BJ (cell line): ENCODE results near the gene KCNJ13. TPM values are rescaled to one million over a fixed set of nuclear protein-coding genes. Genes with fewer than 3 reads are reported as not detected.

Source experiments
- CTCF ChIA-PET: fragments of 350-600 bp; formaldehyde crosslinking; extraction: SDS; loops from one replicate; lab custom pipeline; 2021; ENCODE audit warnings: antibody characterized with exemption, inconsistent platforms; lab: Yijun Ruan, JAX
- POLR2A ChIA-PET: fragments of 300-600 bp; sonication (Branson Sonifier 250); formaldehyde crosslinking; extraction: SDS; loops from one replicate; lab custom pipeline; 2021; ENCODE audit warnings: antibody characterized with exemption; lab: Charles Lee
- DNase-seq: peaks from one replicate; pipeline ENCODE4 v3.0.0-alpha.2; 2011; ENCODE audit warnings: low read depth
- H3K27me3 ChIP-seq: 2 replicates; pipeline ENCODE4 v1.6.0; 2011; ENCODE audit warnings: low read length; ENCODE audit not compliant: control insufficient read depth, insufficient read depth
- H3K36me3 ChIP-seq: 2 replicates; pipeline ENCODE4 v1.5.1; 2011; ENCODE audit warnings: low read length; ENCODE audit not compliant: control insufficient read depth, insufficient read depth
- H3K4me3 ChIP-seq: 2 replicates; pipeline ENCODE4 v1.5.1; 2011; ENCODE audit warnings: low read depth, mild to moderate bottlenecking, control low read depth, low read length
- polyA plus RNA-seq: library from polyadenylated mRNA; depleted of rRNA; stranded (reverse); fragments of >200 nt; gene quantifications from 2 replicates; pipeline ENCODE4 v1.2.3, GENCODE V29; 2011
- TF ChIP-seq, protein P1 (sequence below): IDR thresholded peaks from 2 replicates; pipeline ENCODE4 v1.5.1; 2011; ENCODE audit warnings: low read depth, mild to moderate bottlenecking, control low read depth, inconsistent platforms, low read length, moderate library complexity; ENCODE audit not compliant: insufficient read depth

Gene KCNJ13
- polyA plus RNA-seq, 1 experiment = not detected

DNA sequence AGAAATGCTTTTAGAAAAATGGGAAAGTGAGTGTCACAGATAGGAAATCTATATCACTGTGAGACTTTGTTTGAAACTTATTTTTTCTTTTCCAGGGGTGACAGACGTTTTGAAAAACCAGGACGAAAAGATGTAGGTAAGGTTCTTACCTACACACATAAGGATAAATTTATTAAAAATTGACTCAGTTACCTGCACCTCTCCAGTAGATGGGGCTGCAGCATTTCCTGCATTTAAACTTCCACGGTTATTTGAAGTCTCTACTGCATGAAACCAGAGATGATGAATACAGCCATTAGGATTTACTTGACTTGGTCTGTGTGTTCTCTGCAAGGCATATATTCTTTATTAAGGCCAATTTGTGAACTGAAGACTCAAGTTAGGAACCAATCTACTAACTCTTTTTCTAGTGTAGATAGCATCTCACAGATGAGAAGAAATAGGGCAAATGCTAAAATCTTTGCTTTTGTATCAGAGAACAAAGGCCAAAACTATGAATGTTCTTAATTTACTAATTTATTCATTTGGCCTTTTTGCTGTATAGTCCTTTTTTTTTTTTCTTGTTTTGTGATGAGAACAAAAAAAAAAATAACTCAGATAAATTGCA is 15.0 kb downstream of the KCNJ13 start:
- no peak for DNase-seq
- H3K4me3 ChIP-seq = no peak overlapping the region
- CTCF ChIA-PET = interaction anchor here (1.3 kb wide), 1 partner anchor 12 kb away, joined by 6 read pairs; no protein-coding TSS in a partner anchor
- POLR2A ChIA-PET = no interaction called here
- H3K36me3 ChIP-seq = peaks cover 8% of the 10 kb centered on the region
- no peaks in the 10 kb centered on the region for H3K27me3 ChIP-seq
- TF ChIP-seq, protein P1, sequence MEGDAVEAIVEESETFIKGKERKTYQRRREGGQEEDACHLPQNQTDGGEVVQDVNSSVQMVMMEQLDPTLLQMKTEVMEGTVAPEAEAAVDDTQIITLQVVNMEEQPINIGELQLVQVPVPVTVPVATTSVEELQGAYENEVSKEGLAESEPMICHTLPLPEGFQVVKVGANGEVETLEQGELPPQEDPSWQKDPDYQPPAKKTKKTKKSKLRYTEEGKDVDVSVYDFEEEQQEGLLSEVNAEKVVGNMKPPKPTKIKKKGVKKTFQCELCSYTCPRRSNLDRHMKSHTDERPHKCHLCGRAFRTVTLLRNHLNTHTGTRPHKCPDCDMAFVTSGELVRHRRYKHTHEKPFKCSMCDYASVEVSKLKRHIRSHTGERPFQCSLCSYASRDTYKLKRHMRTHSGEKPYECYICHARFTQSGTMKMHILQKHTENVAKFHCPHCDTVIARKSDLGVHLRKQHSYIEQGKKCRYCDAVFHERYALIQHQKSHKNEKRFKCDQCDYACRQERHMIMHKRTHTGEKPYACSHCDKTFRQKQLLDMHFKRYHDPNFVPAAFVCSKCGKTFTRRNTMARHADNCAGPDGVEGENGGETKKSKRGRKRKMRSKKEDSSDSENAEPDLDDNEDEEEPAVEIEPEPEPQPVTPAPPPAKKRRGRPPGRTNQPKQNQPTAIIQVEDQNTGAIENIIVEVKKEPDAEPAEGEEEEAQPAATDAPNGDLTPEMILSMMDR = peak; percentile 57

DNA sequence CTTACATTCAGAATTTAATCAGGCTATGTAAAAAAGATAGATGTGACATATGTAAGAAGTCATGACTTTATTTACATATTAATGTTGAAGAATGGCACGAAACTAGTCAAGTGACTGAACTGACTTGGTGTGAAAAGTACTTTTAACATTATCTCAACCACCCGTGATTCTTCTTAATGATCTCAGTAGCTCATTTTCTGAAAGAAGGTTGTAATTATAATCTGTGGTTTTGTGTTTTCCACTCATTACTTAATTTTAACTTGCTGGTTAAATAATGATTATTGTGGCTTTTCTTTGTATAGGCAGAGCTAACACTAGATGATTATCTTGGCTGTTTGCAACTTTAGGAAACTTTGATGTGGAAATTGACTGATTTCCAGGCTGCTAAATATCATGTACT is 18.5 kb downstream of the KCNJ13 start:
- CTCF ChIA-PET = no interaction called here
- Histone ChIP-seq H3K36me3 (peaks cover 6% of the 10 kb centered on the region; the same call in 1 of the 2 replicates), H3K27me3 (no peaks in the 10 kb centered on the region), H3K4me3 (no peak overlapping the region)
- TF ChIP-seq, protein P1 = no peak
- DNase-seq = no peak
- POLR2A ChIA-PET = no interaction called here

DNA sequence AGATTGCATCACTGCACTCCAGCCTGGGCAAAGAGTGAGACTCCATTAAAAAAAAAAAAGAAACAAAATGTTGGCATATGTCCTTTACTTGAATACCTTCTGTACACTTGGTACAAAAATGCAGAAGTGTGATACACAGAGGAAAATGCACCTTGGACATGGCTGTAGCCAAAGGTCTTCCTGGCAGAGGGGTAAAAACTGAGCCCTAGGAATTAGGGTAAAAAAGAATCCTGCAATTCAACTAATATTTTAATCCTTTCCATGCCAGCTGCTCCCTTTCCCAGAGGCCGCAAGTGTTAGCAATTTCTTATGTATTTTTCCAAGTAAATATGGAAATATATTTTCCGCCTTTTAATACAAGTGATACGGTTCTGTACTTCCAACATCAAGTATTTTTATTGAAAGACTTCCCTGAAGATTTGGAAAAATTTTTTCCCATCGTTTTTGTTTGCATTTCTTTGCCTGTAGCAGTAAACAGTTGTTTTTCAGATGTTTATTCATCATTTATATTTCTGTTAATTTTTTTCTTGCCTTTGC is 26.2 kb downstream of the KCNJ13 start:
- CTCF ChIA-PET = interaction anchor here (0.9 kb wide), 1 partner anchor 13 kb away, joined by 3 read pairs; no protein-coding TSS in a partner anchor
- TF ChIP-seq, protein P1 = no peak
- POLR2A ChIA-PET = no interaction called here
- no peak for DNase-seq
- H3K27me3 ChIP-seq = no peaks in the 10 kb centered on the region
- no peak overlapping the region for H3K4me3 ChIP-seq
- no peaks in the 10 kb centered on the region; the same call in 1 of the 2 replicates for H3K36me3 ChIP-seq

DNA sequence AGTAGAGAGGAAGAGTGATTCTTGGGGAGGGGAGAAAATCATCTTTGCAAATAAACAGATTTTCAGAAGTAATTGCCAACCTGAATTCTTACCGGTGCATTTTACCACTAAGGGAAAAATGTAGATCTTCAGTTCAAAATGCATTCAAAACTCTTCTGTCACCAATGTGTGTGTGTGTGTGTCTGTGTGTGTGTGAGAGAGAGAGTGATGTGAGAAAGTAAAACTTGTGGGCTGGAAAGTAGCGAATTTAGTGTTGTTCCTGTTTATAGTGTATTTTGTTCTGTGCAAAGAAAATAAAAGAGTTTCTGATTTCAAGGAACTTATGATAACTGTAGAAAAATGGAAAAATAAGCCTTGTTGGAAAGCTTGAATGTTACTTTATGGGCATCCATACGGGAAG is 27.0 kb downstream of the KCNJ13 start:
- no peaks in the 10 kb centered on the region for H3K27me3 ChIP-seq
- DNase-seq = no peak
- no peak overlapping the region for H3K4me3 ChIP-seq
- TF ChIP-seq, protein P1 = no peak
- H3K36me3 ChIP-seq = no peaks in the 10 kb centered on the region; the same call in 1 of the 2 replicates
- POLR2A ChIA-PET = no interaction called here
- CTCF ChIA-PET = no interaction called here

DNA sequence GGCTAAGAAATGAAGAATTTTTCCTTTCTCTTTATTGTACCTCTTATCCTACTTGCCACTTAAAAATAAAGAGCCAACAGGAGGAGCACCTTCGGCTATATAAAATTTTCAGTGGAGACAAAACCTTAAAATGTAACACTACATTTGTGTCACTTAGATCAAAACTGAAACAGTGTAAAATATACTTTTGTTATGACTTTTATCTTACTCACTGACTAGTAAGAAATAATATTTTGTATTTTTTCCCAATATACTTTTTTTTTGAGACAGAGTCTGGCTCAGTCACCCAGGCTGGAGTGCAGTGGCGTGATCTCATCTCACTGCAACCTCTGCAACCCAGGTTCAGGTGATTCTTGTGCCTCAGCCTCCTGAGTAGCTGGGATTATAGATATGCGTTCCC is 28.3 kb downstream of the KCNJ13 start:
- Histone ChIP-seq H3K4me3 (no peak overlapping the region), H3K27me3 (no peaks in the 10 kb centered on the region), H3K36me3 (no peaks in the 10 kb centered on the region; the same call in 1 of the 2 replicates)
- TF ChIP-seq, protein P1 = no peak
- ChIA-PET CTCF (no interaction called here), POLR2A (no interaction called here)
- no peak for DNase-seq
